H9 (cell line): ENCODE data around the gene ADAMTS6. TPM values are rescaled to one million over a fixed set of nuclear protein-coding genes. Genes with fewer than 3 reads are reported as not detected.

Experiments
- DNase-seq: peaks from one replicate; pipeline ENCODE4 v3.0.0-alpha.2; 2017
- H2AFZ ChIP-seq: one replicate; pipeline ENCODE4 v1.6.1; 2013; ENCODE audit warnings: mild to moderate bottlenecking, low read length, control low read depth, moderate library complexity
- H2AK5ac ChIP-seq: 2 replicates; pipeline ENCODE4 v1.6.1; 2013; ENCODE audit warnings: low read length, control low read depth, mixed read lengths; ENCODE audit not compliant: insufficient read length
- H2BK120ac ChIP-seq: one replicate; pipeline ENCODE4 v1.6.1; 2013; ENCODE audit warnings: low read depth, mild to moderate bottlenecking, low read length, control low read depth, inconsistent platforms; ENCODE audit not compliant: poor library complexity, severe bottlenecking
- H2BK12ac ChIP-seq: 2 replicates; pipeline ENCODE4 v1.6.1; 2013; ENCODE audit warnings: low read length, control low read depth, mixed read lengths, low read depth; ENCODE audit not compliant: insufficient read length
- H2BK15ac ChIP-seq: 2 replicates; pipeline ENCODE4 v1.6.1; 2013; ENCODE audit warnings: low read depth, low read length, control low read depth
- H2BK20ac ChIP-seq: one replicate; pipeline ENCODE4 v1.6.1; 2013; ENCODE audit warnings: low read depth, mild to moderate bottlenecking, low read length, control low read depth, inconsistent platforms; ENCODE audit not compliant: poor library complexity, severe bottlenecking
- H2BK5ac ChIP-seq: 2 replicates; pipeline ENCODE4 v1.6.1; 2013; ENCODE audit warnings: low read length, control low read depth, mixed read lengths; ENCODE audit not compliant: insufficient read length
- H3K14ac ChIP-seq: 2 replicates; pipeline ENCODE4 v1.6.1; 2013; ENCODE audit warnings: low read length, control low read depth; ENCODE audit not compliant: insufficient read depth
- H3K18ac ChIP-seq: 2 replicates; pipeline ENCODE4 v1.6.1; 2013; ENCODE audit warnings: low read depth, mild to moderate bottlenecking, mixed read lengths, low read length, control low read depth; ENCODE audit not compliant: insufficient read length
- H3K23ac ChIP-seq: 2 replicates; pipeline ENCODE4 v1.6.1; 2013; ENCODE audit warnings: low read length, control low read depth, mixed read lengths, low read depth; ENCODE audit not compliant: insufficient read length
- H3K23me2 ChIP-seq: 2 replicates; pipeline ENCODE4 v1.6.1; 2013; ENCODE audit warnings: low read depth, mild to moderate bottlenecking, mixed read lengths, low read length, control low read depth; ENCODE audit not compliant: insufficient read length, poor library complexity, severe bottlenecking
- H3K27ac ChIP-seq: 2 replicates; pipeline ENCODE4 v1.5.1; 2013; ENCODE audit warnings: low read length, control low read depth, mixed read lengths, low read depth; ENCODE audit not compliant: insufficient read length
- H3K27me3 ChIP-seq: 2 replicates; pipeline ENCODE4 v1.6.1; 2013; ENCODE audit warnings: low read length, control low read depth, inconsistent platforms; ENCODE audit not compliant: insufficient read depth
- H3K4ac ChIP-seq: 2 replicates; pipeline ENCODE4 v1.6.1; 2013; ENCODE audit warnings: low read depth, mild to moderate bottlenecking, control low read depth, inconsistent platforms, low read length, moderate library complexity
- H3K4me1 ChIP-seq: 2 replicates; pipeline ENCODE4 v1.6.1; 2013; ENCODE audit warnings: low read length, control low read depth, inconsistent platforms; ENCODE audit not compliant: insufficient read depth
- H3K4me2 ChIP-seq: 2 replicates; pipeline ENCODE4 v1.6.1; 2013; ENCODE audit warnings: low read length, control low read depth, mixed read lengths; ENCODE audit not compliant: insufficient read length, insufficient read depth
- H3K56ac ChIP-seq: 2 replicates; pipeline ENCODE4 v1.6.1; 2013; ENCODE audit warnings: low read depth, mild to moderate bottlenecking, mixed read lengths, low read length, control low read depth; ENCODE audit not compliant: insufficient read length
- H3K79me1 ChIP-seq: 2 replicates; pipeline ENCODE4 v1.6.1; 2013; ENCODE audit warnings: low read depth, mild to moderate bottlenecking, moderate library complexity, low read length, control low read depth, inconsistent platforms; ENCODE audit not compliant: insufficient read depth, poor library complexity, severe bottlenecking
- H3K79me2 ChIP-seq: 2 replicates; pipeline ENCODE4 v1.6.1; 2013; ENCODE audit warnings: low read length, control low read depth, inconsistent platforms; ENCODE audit not compliant: insufficient read depth
- H3K9ac ChIP-seq: 2 replicates; pipeline ENCODE4 v1.6.1; 2013; ENCODE audit warnings: low read length, control low read depth, mixed read lengths; ENCODE audit not compliant: insufficient read length; ENCODE audit errors: extremely low read depth
- H3K9me3 ChIP-seq: one replicate; pipeline ENCODE4 v1.6.1; 2013; ENCODE audit warnings: low read depth, low read length, inconsistent platforms; ENCODE audit not compliant: control insufficient read depth
- H3T11ph ChIP-seq: one replicate; pipeline ENCODE4 v1.6.1; 2013; ENCODE audit warnings: mild to moderate bottlenecking, low read length, control low read depth, inconsistent platforms
- H4K20me1 ChIP-seq: one replicate; pipeline ENCODE4 v1.6.1; 2013; ENCODE audit not compliant: control insufficient read depth, insufficient read length, insufficient read depth
- H4K5ac ChIP-seq: 2 replicates; pipeline ENCODE4 v1.6.1; 2013; ENCODE audit warnings: low read depth, mild to moderate bottlenecking, mixed read lengths, low read length, control low read depth; ENCODE audit not compliant: insufficient read length
- H4K8ac ChIP-seq: replicated peaks from 2 replicates; pipeline ENCODE4 v1.6.1; 2013; ENCODE audit warnings: low read length, control low read depth, mixed read lengths, low read depth; ENCODE audit not compliant: insufficient read length
- H4K91ac ChIP-seq: 2 replicates; pipeline ENCODE4 v1.6.1; 2013; ENCODE audit warnings: low read depth, mild to moderate bottlenecking, moderate library complexity, mixed read lengths, low read length, control low read depth; ENCODE audit not compliant: insufficient read length
- H3K27ac Mint-ChIP-seq, 3 experiments: 2 replicates in 2 of 3; 3 replicates in 1 of 3; pipeline ENCODE4 v1.8.0; 2020 to 2021; ENCODE audit warnings: mixed read lengths in 3 of 3, mild to moderate bottlenecking in 1 of 3, moderate library complexity in 1 of 3
- H3K27me3 Mint-ChIP-seq: 2 replicates; pipeline ENCODE4 v1.8.0; 2021; ENCODE audit warnings: low read depth, mild to moderate bottlenecking, moderate library complexity, mixed read lengths
- H3K36me3 Mint-ChIP-seq, 3 experiments: 2 replicates in 2 of 3; 3 replicates in 1 of 3; pipeline ENCODE4 v1.8.0; 2020 to 2021; ENCODE audit warnings: low read depth in 3 of 3, mixed read lengths in 3 of 3; ENCODE audit not compliant: insufficient read depth in 1 of 3
- H3K4me1 Mint-ChIP-seq, 2 experiments: 2 replicates each; pipeline ENCODE4 v1.8.0; 2020; ENCODE audit warnings: mixed read lengths in 2 of 2
- H3K4me3 Mint-ChIP-seq, 2 experiments: 2 replicates in 1 of 2; 3 replicates in 1 of 2; pipeline ENCODE4 v1.8.0; 2020 to 2021; ENCODE audit warnings: mild to moderate bottlenecking in 2 of 2, mixed read lengths in 2 of 2, moderate library complexity in 1 of 2
- H3K9me3 Mint-ChIP-seq, 2 experiments: 2 replicates in 1 of 2; 3 replicates in 1 of 2; pipeline ENCODE4 v1.8.0; 2020; ENCODE audit warnings: mild to moderate bottlenecking in 2 of 2, mixed read lengths in 2 of 2, moderate library complexity in 1 of 2
- CTCF ChIP-seq: fragments of 200-600 bp; sonication (generic); conservative IDR thresholded peaks from 3 replicates; pipeline ENCODE4 v1.8.0; 2021; ENCODE audit warnings: antibody characterized with exemption, mild to moderate bottlenecking
- WGBS: extraction: QIAGEN DNeasy Blood & Tissue Kit; methylation state at CpG from one replicate; pipeline ENCODE4 v1.1.7; 2013; ENCODE audit warnings: missing lambda C conversion rate, low lambda C conversion rate, mixed read lengths; ENCODE audit not compliant: insufficient read length; ENCODE audit errors: extremely low coverage; 5-methylcytosine and 5-hydroxymethylcytosine counted together
- total RNA-seq: library from RNA; stranded (reverse); gene quantifications from 2 replicates; pipeline ENCODE4 v1.2.1, GENCODE V29; 2021

Gene ADAMTS6
- total RNA-seq, 1 experiment from 2014 or later: 0.33 TPM

GRCh38 chr5:65142016-65142415, 339.7 kb downstream of the ADAMTS6 start:
- no peaks in the 10 kb centered on the region for H3K23me2 ChIP-seq
- H3K4me1 ChIP-seq: peaks cover 9% of the 10 kb centered on the region
- no peaks in the 10 kb centered on the region for H3K27me3 ChIP-seq
- no peak overlapping the region for H2AK5ac ChIP-seq
- H3K23ac ChIP-seq: no peak overlapping the region
- H4K20me1 ChIP-seq: no peaks in the 10 kb centered on the region
- no peak overlapping the region for H2BK15ac ChIP-seq
- H2BK20ac ChIP-seq: no peak overlapping the region
- no peak overlapping the region for H3T11ph ChIP-seq
- peaks cover 0 to 4% (median 0%) of the 10 kb centered on the region in 3 experiments; a peak in 2 of 7 replicates for H3K36me3 Mint-ChIP-seq
- peak overlapping the region; percentile 88 for H3K4me2 ChIP-seq
- no peak for TF ChIP-seq CTCF
- H3K79me2 ChIP-seq: no peaks in the 10 kb centered on the region
- H4K91ac ChIP-seq: no peak overlapping the region
- no peak overlapping the region for H4K5ac ChIP-seq
- no CpG with 5 or more reads among the region's 2 CpGs for WGBS
- peaks cover 31 to 32% of the 10 kb centered on the region in 2 experiments for H3K4me1 Mint-ChIP-seq
- no peak overlapping the region for H2BK5ac ChIP-seq
- H3K79me1 ChIP-seq: no peaks in the 10 kb centered on the region
- no peaks in the 10 kb centered on the region for H3K9me3 ChIP-seq
- no peak overlapping the region for H3K56ac ChIP-seq
- no peak overlapping the region for H3K14ac ChIP-seq
- H3K27ac ChIP-seq: no peak overlapping the region
- no peak for DNase-seq
- H3K27me3 Mint-ChIP-seq: no peaks in the 10 kb centered on the region
- H2BK12ac ChIP-seq: no peak overlapping the region
- H2BK120ac ChIP-seq: no peak overlapping the region
- H2AFZ ChIP-seq: no peak overlapping the region
- H3K9me3 Mint-ChIP-seq: peaks cover 0 to 5% of the 10 kb centered on the region in 2 experiments; a peak in 1 of 5 replicates
- peak overlapping the region in 2 of 3 experiments; percentile 25 to 88; a peak in 4 of 7 replicates for H3K27ac Mint-ChIP-seq
- H3K9ac ChIP-seq: no peak overlapping the region
- no peak overlapping the region for H3K18ac ChIP-seq
- peak overlapping the region in 1 of 2 experiments; percentile 65; a peak in 3 of 5 replicates for H3K4me3 Mint-ChIP-seq
- no peak overlapping the region for H3K4ac ChIP-seq
- no peak overlapping the region for H4K8ac ChIP-seq
